HepG2 (cell line): Measurements from ENCODE around the gene CIBAR2. TPM values are rescaled to one million over a fixed set of nuclear protein-coding genes. Genes with fewer than 3 reads are reported as not detected.

Experiments
- ATAC-seq: fragments of 200-7000 bp; cut with Tn5 transposase; 3 replicates; pipeline ENCODE4 v1.9.1; 2020; ENCODE audit warnings: mild to moderate bottlenecking, moderate library complexity
- BruUV-seq: library from RNA; stranded (reverse); fragments of 400-500 nt; replicated peaks from 2 replicates; lab custom pipeline; 2021; lab: Mats Ljungman, UMichigan
- CTCF ChIA-PET: fragments of 300-600 bp; formaldehyde crosslinking; extraction: SDS; loops from one replicate; lab custom pipeline; 2021; ENCODE audit warnings: low total read pairs, inconsistent platforms, low intra/inter-chr PET ratio; lab: Yijun Ruan, JAX
- POLR2A ChIA-PET: fragments of 350-600 bp; sonication (Branson Sonifier 250); formaldehyde crosslinking; loops from one replicate; lab custom pipeline; 2020; ENCODE audit warnings: antibody characterized with exemption, inconsistent platforms; lab: Yijun Ruan, JAX
- DNase-seq: peaks from one replicate; pipeline ENCODE4 v3.0.0-alpha.2; 2015; ENCODE audit warnings: low spot score
- FAIRE-seq: peaks from 3 replicates; lab custom pipeline; 2011; peaks lifted over from hg19 to GRCh38; lab: Jason Lieb, UNC
- H2AFZ ChIP-seq: one replicate; pipeline ENCODE4 v1.6.1; 2011; ENCODE audit warnings: low read length, inconsistent platforms
- H3K27ac ChIP-seq: fragments of 300-600 bp; 3 replicates; pipeline ENCODE4 v1.8.0; 2011; ENCODE audit warnings: mixed run types, mild to moderate bottlenecking, mixed read lengths, low read length, inconsistent platforms; ENCODE audit not compliant: insufficient read depth; ENCODE audit errors: extremely low read length
- H3K27me3 ChIP-seq, 2 experiments: fragments of 200-600 bp in 1 of 2; 2 replicates in 1 of 2; 3 replicates in 1 of 2; pipeline versions ENCODE4 v1.6.0 to v1.8.0; 2011; ENCODE audit warnings: low read length in 2 of 2, mild to moderate bottlenecking in 2 of 2, moderate library complexity in 2 of 2, inconsistent platforms in 1 of 2; ENCODE audit not compliant: insufficient read depth in 2 of 2, control insufficient read depth in 1 of 2
- H3K36me3 ChIP-seq, 2 experiments: fragments of 200-600 bp in 1 of 2; replicated peaks in 1 of 2; 2 replicates in 1 of 2; 3 replicates in 1 of 2; pipeline versions ENCODE4 v1.5.1 to v1.8.0; 2011; ENCODE audit warnings: low read length in 2 of 2, inconsistent platforms in 1 of 2; ENCODE audit not compliant: insufficient read depth in 2 of 2, control insufficient read depth in 1 of 2
- H3K4me1 ChIP-seq: 2 replicates; pipeline ENCODE4 v1.5.1; 2012; ENCODE audit warnings: low read length, inconsistent platforms; ENCODE audit not compliant: insufficient read depth
- H3K4me2 ChIP-seq: 2 replicates; pipeline ENCODE4 v1.6.0; 2011; ENCODE audit warnings: low read depth, low read length, inconsistent platforms
- H3K4me3 ChIP-seq, 3 experiments: fragments of 200-600 bp in 1 of 3; sonication (generic), shearing (Covaris generic) in 1 of 3; replicated peaks in 1 of 3; 2 replicates each; pipeline ENCODE4 v1.5.1; 2011 to 2016; ENCODE audit warnings: low read length in 3 of 3, inconsistent platforms in 2 of 3, low read depth in 2 of 3, mild to moderate bottlenecking in 2 of 3, control low read depth in 1 of 3, mixed read lengths in 1 of 3; ENCODE audit not compliant: insufficient read depth in 1 of 3
- H3K79me2 ChIP-seq: one replicate; pipeline ENCODE4 v1.6.1; 2011; ENCODE audit warnings: low read length, inconsistent platforms; ENCODE audit not compliant: insufficient read depth
- H3K9ac ChIP-seq: 2 replicates; pipeline ENCODE4 v1.6.0; 2011; ENCODE audit warnings: mild to moderate bottlenecking, low read depth, low read length, inconsistent platforms; ENCODE audit not compliant: insufficient read depth
- H3K9me3 ChIP-seq: 2 replicates; pipeline ENCODE4 v1.5.1; 2012; ENCODE audit warnings: mild to moderate bottlenecking, low read length
- H4K20me1 ChIP-seq: 2 replicates; pipeline ENCODE4 v1.6.0; 2011; ENCODE audit warnings: inconsistent platforms, mild to moderate bottlenecking, low read length, moderate library complexity; ENCODE audit not compliant: insufficient read depth
- ETV5 ChIP-seq: IDR thresholded peaks from 2 replicates; pipeline ENCODE4 v1.6.1; 2018; ENCODE audit warnings: missing biosample characterization, missing genetic modification reagents, inconsistent platforms, borderline replicate concordance
- FOXA3 ChIP-seq: IDR thresholded peaks from 2 replicates; pipeline ENCODE4 v1.6.1; 2016; ENCODE audit warnings: missing genetic modification reagents, missing compliant biosample characterization
- HDAC1 ChIP-seq: sonication (generic); formaldehyde crosslinking; IDR thresholded peaks from 2 replicates; pipeline ENCODE4 v1.5.1; 2020; ENCODE audit warnings: mild to moderate bottlenecking, missing genetic modification reagents
- NKX3-1 ChIP-seq: sonication (generic); formaldehyde crosslinking; IDR thresholded peaks from 2 replicates; pipeline ENCODE4 v1.5.0; 2020; ENCODE audit warnings: missing genetic modification reagents
- PAX8 ChIP-seq: sonication (generic); formaldehyde crosslinking; IDR thresholded peaks from 2 replicates; pipeline ENCODE4 v1.8.0; 2022; ENCODE audit warnings: mild to moderate bottlenecking, missing genetic modification reagents, borderline replicate concordance
- POLR2A ChIP-seq, 2 experiments: IDR thresholded peaks; 2 replicates each; pipeline ENCODE4 v1.6.1; 2011; ENCODE audit warnings: low read depth in 2 of 2, low read length in 2 of 2, mild to moderate bottlenecking in 1 of 2, moderate library complexity in 1 of 2; ENCODE audit not compliant: insufficient read depth in 1 of 2
- SALL1 ChIP-seq: sonication (generic); formaldehyde crosslinking; IDR thresholded peaks from 2 replicates; pipeline ENCODE4 v1.8.0; 2022; ENCODE audit warnings: mild to moderate bottlenecking, missing genetic modification reagents
- SOX6 ChIP-seq, 2 experiments: fragments of 450-650 bp in 1 of 2; sonication (generic) in 1 of 2; formaldehyde crosslinking in 1 of 2; IDR thresholded peaks; 2 replicates each; pipeline versions ENCODE4 v1.4.0 to v1.6.1; 2017 to 2020; ENCODE audit warnings: antibody characterized with exemption in 1 of 2, mild to moderate bottlenecking in 1 of 2, missing genetic modification reagents in 1 of 2
- THAP9 ChIP-seq: sonication (generic); formaldehyde crosslinking; IDR thresholded peaks from 2 replicates; pipeline ENCODE4; 2020; ENCODE audit warnings: missing genetic modification reagents, mild to moderate bottlenecking, borderline replicate concordance
- YEATS4 ChIP-seq: sonication (generic); formaldehyde crosslinking; IDR thresholded peaks from 2 replicates; pipeline ENCODE4 v1.4.0; 2020; ENCODE audit warnings: missing genetic modification reagents, borderline replicate concordance
- ZNF180 ChIP-seq: sonication (generic); formaldehyde crosslinking; IDR thresholded peaks from 2 replicates; pipeline ENCODE4 v1.4.0; 2020; ENCODE audit warnings: low read depth, missing genetic modification reagents, borderline replicate concordance
- ZNF326 ChIP-seq: sonication (generic); formaldehyde crosslinking; IDR thresholded peaks from 2 replicates; pipeline ENCODE4 v1.4.0; 2020; ENCODE audit warnings: missing genetic modification reagents, borderline replicate concordance
- ZNF333 ChIP-seq: sonication (generic); formaldehyde crosslinking; IDR thresholded peaks from 2 replicates; pipeline ENCODE4 v1.4.0; 2020; ENCODE audit warnings: mild to moderate bottlenecking, missing genetic modification reagents, borderline replicate concordance
- ZNF660 ChIP-seq: sonication (generic); formaldehyde crosslinking; IDR thresholded peaks from 2 replicates; pipeline ENCODE4 v1.5.1; 2020; ENCODE audit warnings: mild to moderate bottlenecking, low read depth, missing genetic modification reagents, borderline replicate concordance
- WGBS: methylation state at CpG from one replicate; pipeline ENCODE4 v1.1.6; 2017; ENCODE audit warnings: low lambda C conversion rate; 5-methylcytosine and 5-hydroxymethylcytosine counted together
- in situ Hi-C: cut with HindIII; loops from 2 replicates; pipeline ENCODE4 v1.10.0; 2017; ENCODE audit warnings: low pct_unique_long_range_greater_than_20kb; ENCODE audit not compliant: extremely low pct_ligation_motif_present
- intact Hi-C: fragments of 100-400 bp; cut with micrococcal nuclease; formaldehyde crosslinking; loops from one replicate; pipeline ENCODE4 v1.10.0; 2022; ENCODE audit not compliant: unreplicated experiment
- polyA plus RNA-seq, 8 experiments: library from polyadenylated mRNA; depleted of rRNA in 3 of 8; stranded (reverse) in 7 of 8; unstranded in 1 of 8; fragments of >200 nt; fragmentation: Illumina TruSeq in 4 of 8; extraction: Trizol in 4 of 8; gene quantifications; 2 replicates each; pipeline versions ENCODE4 v1.2.1 to v1.2.3, GENCODE V29; 2011 to 2016; ENCODE audit warnings: low read depth in 4 of 8, missing spikeins in 1 of 8, mixed read lengths in 1 of 8; ENCODE audit not compliant: insufficient read depth in 1 of 8
- total RNA-seq, 5 experiments: library from RNA; depleted of rRNA; stranded (reverse); fragments of >200 nt; fragmentation: Illumina TruSeq; extraction: Trizol; gene quantifications; 2 replicates each; pipeline ENCODE4 v1.2.3, GENCODE V29; 2016; ENCODE audit warnings: low read depth in 1 of 5
- TF ChIP-seq, protein P1 (sequence below): sonication (generic); formaldehyde crosslinking; IDR thresholded peaks from 2 replicates; pipeline ENCODE4 v1.5.1; 2020; ENCODE audit warnings: mild to moderate bottlenecking, moderate library complexity, missing genetic modification reagents
- TF ChIP-seq, protein P2 (sequence below): sonication (generic); formaldehyde crosslinking; IDR thresholded peaks from 2 replicates; pipeline ENCODE4 v1.8.0; 2023; ENCODE audit warnings: mild to moderate bottlenecking, missing genetic modification reagents
- TF ChIP-seq, protein P3 (sequence below): sonication (generic); formaldehyde crosslinking; IDR thresholded peaks from 2 replicates; pipeline ENCODE4 v1.9.0; 2021; ENCODE audit warnings: missing genetic modification reagents, mild to moderate bottlenecking, borderline replicate concordance

Gene CIBAR2
- total and polyA plus RNA-seq, 2 of the 13 experiments (the other 11 are each of a cell fraction or from before 2014, with no cell fraction given): not detected

- in situ Hi-C loops: loop anchor here (10.0 kb wide), 1 partner anchor 95 kb away; no protein-coding TSS in a partner anchor
- Histone ChIP-seq H2AFZ (no peak overlapping the region), H4K20me1 (no peaks in the 10 kb centered on the region), H3K9me3 (no peaks in the 10 kb centered on the region), H3K4me3 (no peak overlapping the region), H3K79me2 (no peaks in the 10 kb centered on the region), H3K9ac (no peak overlapping the region), H3K4me2 (no peak overlapping the region), H3K27ac (no peak overlapping the region), H3K36me3 (no peaks in the 10 kb centered on the region), H3K27me3 (peaks cover 13 to 35% of the 10 kb centered on the region in 2 experiments; a peak in 4 of 5 replicates), H3K4me1 (peaks cover 47% of the 10 kb centered on the region)
- FAIRE-seq: no peak
- ChIA-PET CTCF (no interaction called here), POLR2A (no interaction called here)
- no peak for DNase-seq
- WGBS: 35% methylated on average over 15 of the region's 15 CpGs
- ATAC-seq: no peak
- BruUV-seq: no TSS peak
- intact Hi-C loops: no loop called here
- TF ChIP-seq THAP9 (CRISPR knock-in tag) (no peak), YEATS4 (CRISPR knock-in tag) (no peak), ETV5 (CRISPR knock-in tag) (no peak), PAX8 (CRISPR knock-in tag) (no peak), ZNF333 (no peak), HDAC1 (no peak), FOXA3 (no peak), NKX3-1 (CRISPR knock-in tag) (no peak), SALL1 (CRISPR knock-in tag) (no peak), ZNF180 (no peak), ZNF326 (CRISPR knock-in tag) (no peak), SOX6 (IDR thresholded peaks at IDR 0.05) (no peak), SOX6 (CRISPR knock-in tag; IDR thresholded peaks at IDR 0.05) (no peak), ZNF660 (CRISPR knock-in tag) (no peak), POLR2A (IDR thresholded peaks at IDR 0.05; ENCODE audit: insufficient read depth in 1 of 2, low read depth in 2 of 2, low read length in 2 of 2) (no peak)
- TF ChIP-seq, protein P1, sequence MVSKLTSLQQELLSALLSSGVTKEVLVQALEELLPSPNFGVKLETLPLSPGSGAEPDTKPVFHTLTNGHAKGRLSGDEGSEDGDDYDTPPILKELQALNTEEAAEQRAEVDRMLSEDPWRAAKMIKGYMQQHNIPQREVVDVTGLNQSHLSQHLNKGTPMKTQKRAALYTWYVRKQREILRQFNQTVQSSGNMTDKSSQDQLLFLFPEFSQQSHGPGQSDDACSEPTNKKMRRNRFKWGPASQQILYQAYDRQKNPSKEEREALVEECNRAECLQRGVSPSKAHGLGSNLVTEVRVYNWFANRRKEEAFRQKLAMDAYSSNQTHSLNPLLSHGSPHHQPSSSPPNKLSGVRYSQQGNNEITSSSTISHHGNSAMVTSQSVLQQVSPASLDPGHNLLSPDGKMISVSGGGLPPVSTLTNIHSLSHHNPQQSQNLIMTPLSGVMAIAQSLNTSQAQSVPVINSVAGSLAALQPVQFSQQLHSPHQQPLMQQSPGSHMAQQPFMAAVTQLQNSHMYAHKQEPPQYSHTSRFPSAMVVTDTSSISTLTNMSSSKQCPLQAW (CRISPR knock-in tag): no peak
- TF ChIP-seq, protein P2, sequence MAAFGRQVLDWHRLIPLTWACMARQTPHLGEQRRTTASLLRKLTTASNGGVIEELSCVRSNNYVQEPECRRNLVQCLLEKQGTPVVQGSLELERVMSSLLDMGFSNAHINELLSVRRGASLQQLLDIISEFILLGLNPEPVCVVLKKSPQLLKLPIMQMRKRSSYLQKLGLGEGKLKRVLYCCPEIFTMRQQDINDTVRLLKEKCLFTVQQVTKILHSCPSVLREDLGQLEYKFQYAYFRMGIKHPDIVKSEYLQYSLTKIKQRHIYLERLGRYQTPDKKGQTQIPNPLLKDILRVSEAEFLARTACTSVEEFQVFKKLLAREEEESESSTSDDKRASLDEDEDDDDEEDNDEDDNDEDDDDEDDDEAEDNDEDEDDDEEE: no peak
- TF ChIP-seq, protein P3, sequence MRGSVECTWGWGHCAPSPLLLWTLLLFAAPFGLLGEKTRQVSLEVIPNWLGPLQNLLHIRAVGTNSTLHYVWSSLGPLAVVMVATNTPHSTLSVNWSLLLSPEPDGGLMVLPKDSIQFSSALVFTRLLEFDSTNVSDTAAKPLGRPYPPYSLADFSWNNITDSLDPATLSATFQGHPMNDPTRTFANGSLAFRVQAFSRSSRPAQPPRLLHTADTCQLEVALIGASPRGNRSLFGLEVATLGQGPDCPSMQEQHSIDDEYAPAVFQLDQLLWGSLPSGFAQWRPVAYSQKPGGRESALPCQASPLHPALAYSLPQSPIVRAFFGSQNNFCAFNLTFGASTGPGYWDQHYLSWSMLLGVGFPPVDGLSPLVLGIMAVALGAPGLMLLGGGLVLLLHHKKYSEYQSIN (CRISPR knock-in tag): no peak
These were observed 17.8 kb upstream of the CIBAR2 start for GRCh38 chr16:85129876-85130704.
